AG09309 (cell line): ENCODE results near the gene KCNG4.
A peak's percentile ranks its signal among the peaks of the same experiment; 100 is the strongest.

Experiments used
- DNase-seq: peaks from one replicate; pipeline ENCODE4 v3.0.0-alpha.2; 2010; ENCODE audit warnings: low read depth
- H3K4me3 ChIP-seq: 2 replicates; pipeline ENCODE4 v1.5.1; 2011; ENCODE audit warnings: mild to moderate bottlenecking, low read depth, low read length, moderate library complexity; ENCODE audit not compliant: control insufficient read depth
- CTCF ChIP-seq: IDR thresholded peaks from 2 replicates; pipeline ENCODE4 v1.5.1; 2011; ENCODE audit warnings: mild to moderate bottlenecking, low read depth, low read length, inconsistent platforms; ENCODE audit not compliant: insufficient read depth, control insufficient read depth; ENCODE audit errors: missing control alignments

KCNG4 gene

GRCh38 chr16:84281074-84281473 lies 41.3 kb upstream of the KCNG4 start:
- no peak for DNase-seq

GRCh38 chr16:84279881-84280280 lies 40.1 kb upstream of the KCNG4 start:
- DNase-seq: no peak
- no peak overlapping the region for H3K4me3 ChIP-seq
- no peak for TF ChIP-seq CTCF

More at GRCh38 chr16:84281074-84281473, 41.3 kb upstream of the KCNG4 start:
- no peak overlapping the region for H3K4me3 ChIP-seq
- TF ChIP-seq CTCF: no peak

- DNase-seq: no peak
- no peak overlapping the region for H3K4me3 ChIP-seq
- TF ChIP-seq CTCF: no peak
Observed at GRCh38 chr16:84278968-84279367, 39.2 kb upstream of the KCNG4 start.

GRCh38 chr16:84278333-84278732 lies 38.5 kb upstream of the KCNG4 start:
- no peak overlapping the region for H3K4me3 ChIP-seq
- DNase-seq: no peak
- TF ChIP-seq CTCF: no peak

GRCh38 chr16:84277244-84277823 lies 37.5 kb upstream of the KCNG4 start:
- H3K4me3 ChIP-seq: no peak overlapping the region
- no peak for DNase-seq
- peak; percentile 87 for TF ChIP-seq CTCF

GRCh38 chr16:84275585-84276151 lies 35.9 kb upstream of the KCNG4 start:
- no peak for DNase-seq
- H3K4me3 ChIP-seq: no peak overlapping the region
- TF ChIP-seq CTCF: no peak

GRCh38 chr16:84274515-84274914 lies 34.7 kb upstream of the KCNG4 start:
- no peak for TF ChIP-seq CTCF
- no peak overlapping the region for H3K4me3 ChIP-seq
- no peak for DNase-seq
